Prostate gland (tissue), 2 donors: ENCODE results near the gene INPP5D. TPM values are rescaled to one million over a fixed set of nuclear protein-coding genes. Genes with fewer than 3 reads are reported as not detected.

ENCODE experiments used
- DNase-seq: peaks from one replicate; pipeline ENCODE4 v3.0.0-alpha.2; 2019; ENCODE audit warnings: low spot score
- H3K27ac ChIP-seq, 2 donors: fragments of 200-600 bp; sonication (generic); 2 replicates each; pipeline ENCODE4 v1.5.1; 2017 to 2019
- H3K27me3 ChIP-seq: fragments of 200-600 bp; sonication (generic); replicated peaks from 2 replicates; pipeline ENCODE4 v1.5.1; 2019; ENCODE audit not compliant: insufficient read depth
- H3K36me3 ChIP-seq, 2 donors: fragments of 200-600 bp; sonication (generic); 1 replicate in 1 of 2; 2 replicates in 1 of 2; pipeline versions ENCODE4 v1.5.1 to v1.8.1; 2017 to 2019
- H3K4me1 ChIP-seq: fragments of 200-600 bp; sonication (generic); replicated peaks from 2 replicates; pipeline ENCODE4 v1.5.1; 2019
- H3K4me3 ChIP-seq, 2 donors: fragments of 200-600 bp; sonication (generic); 2 replicates each; pipeline ENCODE4 v1.5.1; 2017 to 2019
- H3K9me3 ChIP-seq: fragments of 200-600 bp; sonication (generic); 2 replicates; pipeline ENCODE4 v1.5.1; 2017
- CTCF ChIP-seq, 4 experiments: fragments of 200-600 bp in 2 of 4; fragments of 450-650 bp in 2 of 4; sonication (generic) in 2 of 4; IDR thresholded peaks; 1 replicate in 3 of 4; 2 replicates in 1 of 4; pipeline ENCODE4 v1.5.1; 2016 to 2019; ENCODE audit warnings: antibody characterized with exemption in 4 of 4, mild to moderate bottlenecking in 2 of 4, moderate library complexity in 2 of 4
- POLR2A ChIP-seq: fragments of 450-650 bp; IDR thresholded peaks from one replicate; pipeline ENCODE4 v1.6.1; 2016; ENCODE audit warnings: antibody characterized with exemption, mild to moderate bottlenecking
- POLR2AphosphoS5 ChIP-seq: sonication (generic); formaldehyde crosslinking; IDR thresholded peaks from one replicate; pipeline ENCODE4 v1.6.1; 2017; ENCODE audit warnings: antibody characterized with exemption
- WGBS: methylation state at CpG from one replicate; pipeline ENCODE4 v1.1.5; 2018; 5-methylcytosine and 5-hydroxymethylcytosine counted together
- intact Hi-C: fragments of 100-400 bp; cut with DNase I; formaldehyde crosslinking; loops from one replicate; pipeline ENCODE4 v1.14.2; 2022
- total RNA-seq, 2 donors: library from RNA; depleted of rRNA; stranded (reverse); fragments of >200 nt; gene quantifications; one replicate each; pipeline ENCODE4 v1.1.0, GENCODE V29; 2016

Gene INPP5D
- total RNA-seq, 2 donors from 2014 or later = 11.4 to 18.8 TPM

- no peaks in the 10 kb centered on the region for H3K27me3 ChIP-seq
- intact Hi-C loops = no loop called here
- no peaks in the 10 kb centered on the region for H3K4me1 ChIP-seq
- WGBS = 90% methylated on average over 13 of the region's 13 CpGs
- no peak for DNase-seq
- no peaks in the 10 kb centered on the region for H3K9me3 ChIP-seq
- no peak within 1 kb of the TSS for H3K4me3 ChIP-seq
- no peak for TF ChIP-seq POLR2A
- TF ChIP-seq POLR2AphosphoS5 = no peak
- no peak for TF ChIP-seq CTCF (IDR thresholded peaks at IDR 0.05)
- H3K27ac ChIP-seq = no peak within 1 kb of the TSS
- no peaks in the 10 kb centered on the region for H3K36me3 ChIP-seq
Observed at GRCh38 chr2:233032551-233033320, 27.4 kb upstream of the INPP5D start, which contains the start of gene NEU2. NEU2 (plus strand) TSS chr2:233032672; CDS start chr2:233032672, 0 bp downstream.

DNA sequence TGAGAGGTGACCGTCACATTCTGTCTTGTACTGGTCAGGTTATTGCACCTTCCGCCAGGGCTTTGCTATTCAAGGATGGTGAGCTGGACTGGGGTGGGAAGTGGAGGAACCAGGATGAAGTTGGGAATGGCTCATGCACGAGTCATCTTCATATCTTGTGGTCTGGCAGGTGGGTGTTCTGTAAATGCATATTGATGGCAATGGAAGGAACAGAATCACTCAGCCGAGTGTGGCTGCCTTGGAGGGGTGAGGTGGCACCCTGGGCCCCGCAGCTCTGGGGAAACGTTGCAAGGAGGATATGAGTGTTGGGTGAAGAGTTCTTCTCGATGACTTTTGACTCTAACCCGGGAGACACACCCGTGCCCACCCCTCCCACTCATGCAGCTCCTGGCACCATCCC, 26.5 kb upstream of the INPP5D start:
- Histone ChIP-seq H3K4me1 (no peaks in the 10 kb centered on the region), H3K4me3 (no peak overlapping the region), H3K9me3 (no peaks in the 10 kb centered on the region), H3K27me3 (no peaks in the 10 kb centered on the region), H3K36me3 (no peaks in the 10 kb centered on the region), H3K27ac (no peak overlapping the region)
- TF ChIP-seq CTCF (IDR thresholded peaks at IDR 0.05) = no peak
- TF ChIP-seq POLR2A = no peak
- no peak for TF ChIP-seq POLR2AphosphoS5
- WGBS = 79% methylated on average over 9 of the region's 9 CpGs
- DNase-seq = no peak
- intact Hi-C loops = no loop called here

GRCh38 chr2:233034091-233034882, 25.9 kb upstream of the INPP5D start:
- Histone ChIP-seq H3K27ac (no peak overlapping the region), H3K36me3 (no peaks in the 10 kb centered on the region), H3K27me3 (no peaks in the 10 kb centered on the region), H3K4me3 (no peak overlapping the region), H3K4me1 (no peaks in the 10 kb centered on the region), H3K9me3 (no peaks in the 10 kb centered on the region)
- no peak for TF ChIP-seq CTCF (IDR thresholded peaks at IDR 0.05)
- no peak for TF ChIP-seq POLR2A
- TF ChIP-seq POLR2AphosphoS5 = no peak
- intact Hi-C loops = no loop called here
- WGBS = 96% methylated on average over 32 of the region's 37 CpGs
- DNase-seq = no peak

DNA sequence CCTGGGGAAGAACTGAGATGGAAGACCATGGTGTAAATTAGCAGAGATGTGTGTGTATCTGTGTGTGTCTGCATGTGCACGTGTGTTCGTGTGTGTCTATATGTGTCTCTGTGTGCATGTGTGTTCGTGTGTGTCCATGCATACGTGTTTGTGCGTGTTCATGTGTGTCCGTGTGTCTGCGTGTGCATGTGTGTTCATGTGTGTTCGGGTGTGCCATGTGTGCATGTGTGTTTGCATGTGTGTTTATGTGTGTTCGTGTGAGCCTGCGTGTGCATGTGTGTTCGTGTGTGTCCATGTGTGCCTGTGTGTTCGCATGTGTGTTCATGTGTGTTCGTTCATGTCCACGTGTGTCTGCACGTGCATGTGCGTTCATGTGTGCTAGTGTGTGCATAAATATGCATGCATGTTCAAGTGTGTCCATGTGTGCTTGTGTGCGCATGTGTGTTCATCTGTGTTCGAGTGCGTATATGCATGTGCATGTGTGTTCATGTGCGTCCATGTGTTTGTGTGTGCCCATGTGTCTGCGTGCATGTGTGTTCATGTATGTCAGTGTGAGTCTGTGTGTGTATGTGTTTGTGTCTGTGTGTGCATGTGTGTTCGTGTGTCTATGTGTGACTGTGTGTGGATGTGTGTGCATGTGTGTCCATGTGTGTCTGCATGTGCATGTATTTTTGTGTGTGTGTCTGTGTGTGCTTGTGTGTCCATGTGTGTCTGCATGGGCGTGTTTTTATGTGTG, 24.5 kb upstream of the INPP5D start:
- Histone ChIP-seq H3K36me3 (no peaks in the 10 kb centered on the region), H3K4me1 (no peaks in the 10 kb centered on the region), H3K27ac (no peak overlapping the region), H3K9me3 (no peaks in the 10 kb centered on the region), H3K27me3 (no peaks in the 10 kb centered on the region), H3K4me3 (no peak overlapping the region)
- no peak for TF ChIP-seq CTCF (IDR thresholded peaks at IDR 0.05)
- no peak for TF ChIP-seq POLR2A
- TF ChIP-seq POLR2AphosphoS5 = no peak
- 94% methylated on average over 23 of the region's 23 CpGs for WGBS
- intact Hi-C loops = no loop called here
- no peak for DNase-seq
